GM10266 (cell line): ENCODE data around the gene SORCS2.

ENCODE experiments used
- DNase-seq: peaks from one replicate; pipeline ENCODE4 v3.0.0; 2012; ENCODE audit errors: extremely low spot score
- TF ChIP-seq, protein P1 (sequence below): IDR thresholded peaks from 2 replicates; pipeline ENCODE4 v1.5.1; 2012; ENCODE audit warnings: mild to moderate bottlenecking, low read depth; ENCODE audit not compliant: control insufficient read depth, insufficient read depth; ENCODE audit errors: missing control alignments

Gene SORCS2

DNA sequence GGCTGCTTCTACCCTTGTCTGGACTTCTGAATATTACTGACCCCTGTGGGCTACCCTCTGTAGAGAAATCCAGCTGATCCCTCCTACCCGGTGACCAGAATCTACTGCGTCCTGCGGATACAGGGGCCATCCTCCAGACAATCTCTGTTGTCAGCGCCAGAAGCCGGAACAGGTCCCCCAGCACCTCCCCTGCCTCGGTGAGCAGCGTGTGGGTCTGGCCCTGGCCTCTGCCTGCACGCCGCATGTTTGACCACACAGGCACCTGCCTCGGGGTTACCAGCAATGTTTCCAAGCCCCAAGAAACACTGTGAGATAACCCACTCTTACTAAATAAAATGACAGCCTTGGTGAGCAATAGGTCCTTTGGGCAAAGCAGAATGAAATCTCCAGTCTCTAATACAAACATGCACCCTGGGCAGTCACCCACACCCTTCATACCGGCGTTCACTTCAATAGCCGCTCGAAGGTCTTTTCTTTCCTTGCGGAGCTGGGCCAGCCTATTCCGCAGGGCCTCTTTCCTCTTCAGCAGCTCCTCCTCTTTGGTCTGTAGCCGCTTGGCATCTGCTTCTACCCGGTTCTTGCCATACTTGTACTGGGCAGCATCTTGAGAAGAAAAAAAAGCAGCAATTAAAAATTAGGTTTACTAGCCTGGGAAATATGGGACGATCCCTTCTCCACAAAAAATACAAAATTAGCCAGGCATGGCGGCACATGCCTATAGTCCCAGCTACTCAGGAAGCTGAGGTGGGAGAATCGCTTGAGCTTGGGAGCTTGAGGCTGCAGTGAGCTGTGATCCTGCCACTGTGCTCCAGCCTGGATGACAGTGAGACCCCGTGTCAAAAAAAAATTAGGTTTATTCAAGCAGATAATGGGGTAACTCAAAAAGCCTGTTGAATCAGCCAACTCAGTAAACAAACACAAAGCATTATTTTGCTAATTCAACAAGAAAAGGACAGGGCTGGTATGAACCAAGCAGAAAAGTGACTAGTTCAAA, 582.3 kb downstream of the SORCS2 start:
- TF ChIP-seq, protein P1, sequence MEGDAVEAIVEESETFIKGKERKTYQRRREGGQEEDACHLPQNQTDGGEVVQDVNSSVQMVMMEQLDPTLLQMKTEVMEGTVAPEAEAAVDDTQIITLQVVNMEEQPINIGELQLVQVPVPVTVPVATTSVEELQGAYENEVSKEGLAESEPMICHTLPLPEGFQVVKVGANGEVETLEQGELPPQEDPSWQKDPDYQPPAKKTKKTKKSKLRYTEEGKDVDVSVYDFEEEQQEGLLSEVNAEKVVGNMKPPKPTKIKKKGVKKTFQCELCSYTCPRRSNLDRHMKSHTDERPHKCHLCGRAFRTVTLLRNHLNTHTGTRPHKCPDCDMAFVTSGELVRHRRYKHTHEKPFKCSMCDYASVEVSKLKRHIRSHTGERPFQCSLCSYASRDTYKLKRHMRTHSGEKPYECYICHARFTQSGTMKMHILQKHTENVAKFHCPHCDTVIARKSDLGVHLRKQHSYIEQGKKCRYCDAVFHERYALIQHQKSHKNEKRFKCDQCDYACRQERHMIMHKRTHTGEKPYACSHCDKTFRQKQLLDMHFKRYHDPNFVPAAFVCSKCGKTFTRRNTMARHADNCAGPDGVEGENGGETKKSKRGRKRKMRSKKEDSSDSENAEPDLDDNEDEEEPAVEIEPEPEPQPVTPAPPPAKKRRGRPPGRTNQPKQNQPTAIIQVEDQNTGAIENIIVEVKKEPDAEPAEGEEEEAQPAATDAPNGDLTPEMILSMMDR = no peak
- no peak for DNase-seq

DNA sequence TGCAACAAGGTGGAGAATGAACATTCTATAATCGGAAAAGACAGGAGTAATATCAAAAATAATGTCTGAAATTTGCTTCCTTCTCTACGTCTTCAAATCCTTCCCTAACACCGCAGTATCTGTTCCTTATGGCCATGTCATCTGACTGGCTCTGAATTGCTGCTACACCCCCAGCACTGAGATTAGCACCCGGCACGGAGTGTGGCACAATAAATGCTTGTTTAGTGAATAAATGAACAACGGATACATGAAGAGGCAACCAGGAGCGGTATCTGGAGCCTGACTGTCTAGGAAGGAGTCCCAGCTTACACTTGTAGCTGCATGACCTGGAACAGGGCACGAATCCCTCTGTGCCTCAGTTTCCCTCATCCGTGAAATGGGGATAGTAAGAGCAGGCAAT, 583.1 kb downstream of the SORCS2 start:
- no peak for DNase-seq
- TF ChIP-seq, protein P1 = no peak

DNA sequence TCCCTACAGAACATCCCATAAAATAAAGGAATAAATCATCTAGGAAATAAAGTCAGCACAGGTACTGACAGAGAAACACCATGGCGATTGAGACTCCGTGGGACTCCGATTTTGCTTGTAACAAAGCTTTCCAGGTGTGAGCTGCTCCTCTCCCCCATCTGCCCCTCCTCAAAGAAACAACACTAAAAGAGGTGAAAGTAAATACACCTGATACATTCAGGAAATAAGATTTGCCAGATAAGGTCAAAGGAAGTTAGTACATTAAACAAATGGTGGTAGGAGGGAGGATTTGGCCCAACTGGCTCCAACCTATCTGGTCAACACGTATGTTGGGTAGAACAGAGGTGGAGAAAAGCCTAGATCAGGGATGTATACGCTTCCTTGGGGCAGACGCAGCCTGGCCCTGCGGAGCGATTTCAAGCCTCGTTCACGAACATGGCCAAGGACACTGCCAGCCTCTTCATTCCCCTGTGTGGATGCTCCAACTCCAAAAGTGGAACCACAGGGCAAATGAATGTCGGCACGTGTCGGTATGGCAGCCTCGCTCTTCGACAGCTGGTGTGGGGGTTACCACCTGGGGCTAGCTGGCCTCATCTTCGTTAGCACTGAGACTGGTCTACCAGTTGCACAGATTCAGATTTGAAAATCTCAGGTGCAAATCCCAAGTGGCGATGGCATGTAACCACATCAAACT, 584.8 kb downstream of the SORCS2 start:
- TF ChIP-seq, protein P1 = no peak
- DNase-seq = no peak

DNA sequence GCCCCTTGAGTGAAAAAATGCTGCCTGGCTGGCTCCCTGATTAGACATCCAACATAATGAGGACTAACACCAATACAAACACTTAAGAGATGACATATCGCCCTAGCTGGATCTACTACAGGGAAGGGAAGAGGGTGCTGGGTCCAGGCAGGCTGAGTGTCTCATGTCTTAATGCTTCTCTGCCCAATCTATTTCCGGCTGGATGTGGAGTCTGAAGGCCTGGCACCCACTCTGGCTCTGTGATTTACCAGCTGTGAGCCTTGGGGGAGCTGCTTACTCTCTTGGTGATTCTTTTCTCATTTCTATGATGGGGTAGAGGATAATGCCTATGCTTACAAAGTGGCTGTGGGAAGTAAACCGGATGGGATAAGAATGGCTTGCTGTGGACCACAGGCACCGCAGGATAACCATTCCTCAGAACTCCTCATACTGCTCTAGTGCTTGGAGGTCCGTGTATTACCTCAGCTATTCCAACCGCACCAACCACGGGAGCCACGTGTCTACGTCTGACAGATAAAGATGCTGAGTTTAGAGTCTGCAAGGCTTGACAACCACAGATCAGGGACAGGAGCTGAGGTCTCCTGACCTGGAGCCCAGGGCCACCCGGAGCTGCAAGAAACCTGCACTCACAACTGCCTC, 585.7 kb downstream of the SORCS2 start:
- no peak for DNase-seq
- TF ChIP-seq, protein P1 = no peak

DNA sequence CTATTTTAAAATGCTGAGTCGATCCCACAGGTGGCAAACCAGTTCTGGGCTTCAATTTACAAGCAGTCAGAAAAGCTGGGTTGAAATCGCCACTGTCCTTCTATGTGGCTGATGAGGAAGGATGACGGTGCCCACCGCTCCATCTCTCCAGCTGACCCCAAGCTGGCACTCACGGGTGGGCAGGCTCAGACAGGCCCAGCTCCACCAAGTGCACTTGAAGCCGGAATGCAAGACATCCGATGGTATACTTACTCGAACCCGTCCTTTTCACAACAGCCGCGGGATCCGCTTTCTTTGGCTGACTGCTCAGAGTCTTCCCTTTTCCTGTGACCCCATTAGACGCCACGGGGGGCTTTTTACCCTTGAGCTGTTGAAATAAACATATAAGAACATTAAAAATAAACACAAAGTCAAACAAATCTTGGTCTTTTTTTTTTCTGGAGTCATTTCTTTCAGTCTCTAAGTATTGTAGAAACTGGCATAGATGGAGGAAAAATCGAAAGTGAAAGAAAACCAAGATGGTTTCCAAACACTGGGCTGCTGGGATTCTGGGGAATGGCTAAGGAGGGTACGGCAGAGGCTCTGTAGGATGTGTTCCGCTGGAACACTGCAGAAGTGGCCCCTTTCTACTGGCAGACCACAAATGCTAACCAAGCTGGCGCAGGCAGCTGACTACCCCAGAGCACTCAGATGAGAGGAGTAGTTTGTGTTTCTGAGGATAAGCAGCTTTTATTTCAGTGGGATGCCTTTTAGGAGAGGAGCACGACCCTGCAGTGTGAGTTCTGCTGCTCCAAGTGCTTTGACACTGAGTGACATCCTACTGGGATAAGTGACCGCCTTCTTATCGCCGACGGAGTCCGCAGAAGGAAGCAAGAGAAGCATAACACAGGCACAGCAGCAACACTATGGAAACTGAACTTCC, 586.4 kb downstream of the SORCS2 start:
- TF ChIP-seq, protein P1 = no peak
- DNase-seq = no peak

DNA sequence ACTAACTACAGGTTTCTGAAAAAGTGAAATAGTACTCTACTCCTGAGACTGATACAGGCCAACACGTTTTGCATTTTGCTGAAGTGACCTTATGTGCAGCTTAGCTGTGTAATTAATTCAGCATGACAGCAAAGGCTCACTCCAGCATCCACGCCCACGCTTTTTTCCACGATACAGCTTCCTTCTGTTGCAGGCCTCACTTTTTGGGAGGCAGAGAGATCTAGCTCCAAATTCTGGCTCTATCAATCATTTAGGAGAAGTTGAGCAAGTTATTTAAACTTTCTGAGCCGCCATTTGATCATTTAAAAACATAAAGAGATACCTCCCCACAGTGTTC, 587.1 kb downstream of the SORCS2 start:
- TF ChIP-seq, protein P1 = no peak
- DNase-seq = no peak
